Esophagus (tissue), 2 donors: ENCODE data around the gene OSBPL10. TPM values are rescaled to one million over a fixed set of nuclear protein-coding genes. Genes with fewer than 3 reads are reported as not detected.
"Not testable (repeated sequence)": the region's sequence is repeated elsewhere in the genome, so short reads cannot be mapped to it uniquely, and the experiment has no call there.

Experiments
- H3K27ac ChIP-seq, 2 donors: one replicate each; pipeline ENCODE4 v1.5.1; 2013; ENCODE audit warnings: low read depth in 2 of 2, mild to moderate bottlenecking in 2 of 2, inconsistent platforms in 1 of 2, low read length in 1 of 2, moderate library complexity in 1 of 2
- H3K27me3 ChIP-seq, 2 donors: one replicate each; pipeline ENCODE4 v1.6.1; 2013; ENCODE audit warnings: low read length in 2 of 2, control low read depth in 1 of 2, mild to moderate bottlenecking in 1 of 2; ENCODE audit not compliant: insufficient read depth in 2 of 2, control insufficient read depth in 1 of 2
- H3K36me3 ChIP-seq, 2 donors: one replicate each; pipeline ENCODE4 v1.6.1; 2013; ENCODE audit warnings: low read length in 1 of 2; ENCODE audit not compliant: control insufficient read depth in 2 of 2, insufficient read depth in 2 of 2
- H3K4me1 ChIP-seq, 2 donors: one replicate each; pipeline ENCODE4 v1.6.1; 2013; ENCODE audit warnings: low read length in 1 of 2; ENCODE audit not compliant: control insufficient read depth in 2 of 2, insufficient read depth in 2 of 2
- H3K4me3 ChIP-seq, 2 donors: one replicate each; pipeline ENCODE4 v1.5.1; 2013; ENCODE audit warnings: low read length in 2 of 2, mild to moderate bottlenecking in 2 of 2, low read depth in 1 of 2, moderate library complexity in 1 of 2
- H3K9me3 ChIP-seq, 2 donors: one replicate each; pipeline ENCODE4 v1.6.1; 2013; ENCODE audit warnings: mild to moderate bottlenecking in 2 of 2, low read depth in 1 of 2, low read length in 1 of 2, moderate library complexity in 1 of 2; ENCODE audit not compliant: control insufficient read depth in 2 of 2, insufficient read depth in 1 of 2
- WGBS, 2 donors: extraction: QIAGEN DNeasy Blood & Tissue Kit; methylation state at CpG; one replicate each; pipeline ENCODE4 v1.1.7; 2013; 5-methylcytosine and 5-hydroxymethylcytosine counted together
- polyA plus RNA-seq, 2 donors: library from polyadenylated mRNA; stranded (reverse); fragments of 200-250 nt; gene quantifications; one replicate each; pipeline ENCODE4 v1.2.3, GENCODE V29; 2013
- donor health status: healthy with polysubstance abuse.
- donor health status: Bipolar disorder and iron deficiency.

The OSBPL10 gene
- polyA plus RNA-seq, 2 donors: 6.4 to 9.0 TPM

DNA sequence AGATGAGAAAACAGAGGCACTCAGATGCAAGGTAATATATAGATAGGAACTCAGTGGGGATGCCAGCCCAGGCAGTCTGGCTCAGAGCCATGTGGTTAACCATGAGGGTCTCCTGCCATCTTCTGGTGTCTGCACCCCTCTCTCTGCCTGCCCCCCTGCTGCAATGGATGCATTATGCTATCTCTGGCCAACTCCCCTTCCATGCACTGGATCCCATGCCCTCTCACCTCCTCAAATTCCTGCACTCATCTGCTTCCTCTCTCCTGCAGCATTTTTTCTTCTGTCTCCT, 285.1 kb downstream of the OSBPL10 start:
- Histone ChIP-seq H3K36me3 (peaks cover 0 to 5% of the 10 kb centered on the region in 2 donors), H3K27ac (no peak overlapping the region), H3K9me3 (no peaks in the 10 kb centered on the region), H3K4me3 (no peak overlapping the region), H3K4me1 (no peaks in the 10 kb centered on the region), H3K27me3 (no peaks in the 10 kb centered on the region)

- Histone ChIP-seq H3K36me3 (peaks cover 0 to 5% of the 10 kb centered on the region in 2 donors), H3K4me3 (no peak overlapping the region), H3K9me3 (no peaks in the 10 kb centered on the region), H3K27ac (no peak overlapping the region), H3K4me1 (no peaks in the 10 kb centered on the region), H3K27me3 (no peaks in the 10 kb centered on the region)
- WGBS, 2 donors: 95 to 97% methylated on average over 2 of the region's 2 CpGs
Measured at GRCh38 chr3:31695280-31696008, 285.6 kb downstream of the OSBPL10 start.

DNA sequence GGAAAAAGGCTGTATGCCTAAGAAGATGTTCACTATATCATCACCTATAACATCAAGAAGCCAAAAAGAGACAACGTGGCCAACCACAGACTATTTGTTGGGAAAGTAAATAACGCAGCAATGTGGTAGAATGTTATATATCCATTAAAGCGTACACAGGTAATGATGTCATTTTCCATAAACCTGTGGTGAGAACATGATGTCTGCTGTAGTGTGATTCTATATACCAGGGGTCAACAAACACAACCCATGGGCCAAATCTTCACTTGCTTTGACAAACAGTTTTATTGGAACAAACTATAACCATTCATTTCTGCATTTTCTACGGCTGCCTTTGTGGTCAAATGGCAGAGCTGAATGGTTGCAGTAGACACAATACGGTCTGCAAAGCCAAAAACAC, 287.7 kb downstream of the OSBPL10 start:
- no peaks in the 10 kb centered on the region for H3K9me3 ChIP-seq
- no peaks in the 10 kb centered on the region for H3K27me3 ChIP-seq
- H3K27ac ChIP-seq: no peak overlapping the region
- WGBS, 2 donors: 78 to 94% methylated on average over 5 of the region's 5 CpGs
- H3K36me3 ChIP-seq: peaks cover 0 to 5% of the 10 kb centered on the region in 2 donors
- H3K4me1 ChIP-seq: no peaks in the 10 kb centered on the region
- no peak overlapping the region for H3K4me3 ChIP-seq

- WGBS, 2 donors: 85 to 87% methylated on average over 5 of the region's 5 CpGs
- no peak overlapping the region for H3K27ac ChIP-seq
Measured at GRCh38 chr3:31692751-31693150, 288.3 kb downstream of the OSBPL10 start.

GRCh38 chr3:31690771-31691170, 290.3 kb downstream of the OSBPL10 start:
- H3K27me3 ChIP-seq: no peaks in the 10 kb centered on the region
- WGBS, 2 donors: 83 to 93% methylated on average over 3 of the region's 3 CpGs
- H3K4me1 ChIP-seq: no peaks in the 10 kb centered on the region
- no peak overlapping the region for H3K27ac ChIP-seq
- H3K36me3 ChIP-seq: peaks cover 0 to 5% of the 10 kb centered on the region in 2 donors
- no peaks in the 10 kb centered on the region for H3K9me3 ChIP-seq
- no peak overlapping the region for H3K4me3 ChIP-seq

More at GRCh38 chr3:31692751-31693150, 288.3 kb downstream of the OSBPL10 start:
- H3K36me3 ChIP-seq: peaks cover 0 to 5% of the 10 kb centered on the region in 2 donors
- no peaks in the 10 kb centered on the region for H3K4me1 ChIP-seq
- no peaks in the 10 kb centered on the region for H3K27me3 ChIP-seq
- no peak overlapping the region for H3K4me3 ChIP-seq
- no peaks in the 10 kb centered on the region for H3K9me3 ChIP-seq

GRCh38 chr3:31689523-31689922, 291.5 kb downstream of the OSBPL10 start:
- not testable (repeated sequence) for H3K36me3 ChIP-seq, H3K4me3 ChIP-seq, H3K9me3 ChIP-seq, H3K27me3 ChIP-seq, H3K27ac ChIP-seq, H3K4me1 ChIP-seq
- 93 to 94% methylated on average over 4 of the region's 4 CpGs for WGBS, 2 donors

GRCh38 chr3:31688984-31689383, 292.1 kb downstream of the OSBPL10 start:
- no peak overlapping the region for H3K4me3 ChIP-seq
- 86 to 96% methylated on average over 1 of the region's 1 CpG for WGBS, 2 donors
- no peaks in the 10 kb centered on the region for H3K4me1 ChIP-seq
- no peak overlapping the region for H3K27ac ChIP-seq
- peaks cover 1 to 5% of the 10 kb centered on the region in 2 donors for H3K36me3 ChIP-seq
- no peaks in the 10 kb centered on the region for H3K27me3 ChIP-seq
- H3K9me3 ChIP-seq: no peaks in the 10 kb centered on the region

GRCh38 chr3:31687020-31687802, 293.9 kb downstream of the OSBPL10 start:
- no peak overlapping the region for H3K27ac ChIP-seq
- H3K27me3 ChIP-seq: no peaks in the 10 kb centered on the region
- H3K4me1 ChIP-seq: no peaks in the 10 kb centered on the region
- peaks cover 0 to 9% of the 10 kb centered on the region in 2 donors for H3K36me3 ChIP-seq
- H3K9me3 ChIP-seq: no peaks in the 10 kb centered on the region
- H3K4me3 ChIP-seq: no peak overlapping the region
- 91% methylated on average over 6 of the region's 6 CpGs for WGBS, 2 donors

DNA sequence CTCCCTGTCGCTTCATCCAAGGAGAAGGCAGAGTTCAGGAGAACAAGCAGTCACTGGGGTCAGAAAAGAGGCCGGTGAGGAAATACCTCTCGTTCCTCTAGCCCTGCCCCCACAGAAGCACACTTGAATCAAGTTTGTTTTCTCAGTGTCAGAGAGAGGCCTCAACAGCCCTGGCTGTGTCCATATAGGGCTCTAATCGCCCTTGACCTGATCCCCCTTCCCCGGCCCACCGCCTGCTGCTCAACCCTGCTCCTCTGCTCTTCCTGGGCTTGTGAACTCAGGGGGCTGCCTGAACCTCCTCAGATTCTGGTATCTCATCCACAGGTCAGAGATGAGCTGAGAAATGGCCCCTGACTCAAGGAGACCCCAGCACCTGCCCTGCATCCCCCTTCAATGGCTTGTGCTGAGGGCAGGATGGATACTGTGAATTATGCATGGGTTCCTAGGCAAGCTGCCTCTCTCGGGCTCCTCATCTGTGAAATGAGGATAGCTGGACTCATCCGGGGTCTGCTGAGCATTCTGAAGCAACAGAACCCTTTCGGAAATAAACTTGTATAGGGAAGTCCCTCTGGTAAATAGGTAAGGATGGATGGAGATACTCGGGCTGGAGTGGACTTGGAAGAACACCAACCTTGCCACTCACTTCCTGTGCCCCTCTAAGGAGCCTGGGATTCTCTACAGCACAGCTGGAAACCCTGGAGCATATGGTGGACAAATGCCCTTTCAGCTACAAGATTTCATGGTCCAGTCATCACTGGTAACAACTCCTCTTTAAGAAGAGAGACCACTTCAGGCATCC, 300.8 kb downstream of the OSBPL10 start:
- Histone ChIP-seq H3K27ac (no peak overlapping the region), H3K27me3 (no peaks in the 10 kb centered on the region), H3K4me1 (no peaks in the 10 kb centered on the region), H3K4me3 (no peak overlapping the region), H3K9me3 (no peaks in the 10 kb centered on the region), H3K36me3 (peaks cover 0 to 9% of the 10 kb centered on the region in 2 donors)
- WGBS, 2 donors: 86 to 92% methylated on average over 9 to 10 of the region's 10 CpGs
